Activated naive CD8-positive, alpha-beta T cell treated with anti-CD3 and anti-CD28 coated beads, Interleukin-2, amount 10 ng/mL, durations not matched to agents 7 days and 5 days (primary cell): ENCODE results near the gene ARHGAP23. TPM values are rescaled to one million over a fixed set of nuclear protein-coding genes. Genes with fewer than 3 reads are reported as not detected.

Experiments
- ATAC-seq: fragments of 150-1000 bp; cut with Tn5 transposase; one replicate; pipeline ENCODE4 v1.10.0; 2021; ENCODE audit warnings: low read depth, moderate library complexity
- POLR2A ChIA-PET: fragments of 350-600 bp; sonication (Branson Sonifier 250); formaldehyde crosslinking; loops from one replicate; lab custom pipeline; 2021; ENCODE audit warnings: antibody characterized with exemption; lab: Charles Lee
- DNase-seq: peaks from one replicate; pipeline ENCODE4 v3.0.0; 2021
- H3K27ac Mint-ChIP-seq: one replicate; pipeline ENCODE4 v1.8.0; 2022; ENCODE audit warnings: mild to moderate bottlenecking, mixed read lengths
- H3K27me3 Mint-ChIP-seq: one replicate; pipeline ENCODE4 v1.8.0; 2022; ENCODE audit warnings: mild to moderate bottlenecking, moderate library complexity, mixed read lengths
- H3K36me3 Mint-ChIP-seq: one replicate; pipeline ENCODE4 v1.8.0; 2021; ENCODE audit warnings: mild to moderate bottlenecking, mixed read lengths
- H3K4me1 Mint-ChIP-seq: one replicate; pipeline ENCODE4 v1.8.0; 2021; ENCODE audit warnings: mixed read lengths
- H3K4me3 Mint-ChIP-seq: one replicate; pipeline ENCODE4 v1.8.0; 2022; ENCODE audit warnings: mild to moderate bottlenecking, moderate library complexity, mixed read lengths
- H3K9me3 Mint-ChIP-seq: one replicate; pipeline ENCODE4 v1.8.0; 2021; ENCODE audit warnings: mixed read lengths
- total RNA-seq, 2 experiments: library from RNA; stranded (reverse); gene quantifications; one replicate each; pipeline ENCODE4 v1.2.3, GENCODE V29; 2021

ARHGAP23 gene
- total RNA-seq, 2 experiments from 2014 or later, result 0.11 to 0.25 TPM

GRCh38 chr17:38532451-38532850 lies 104.2 kb downstream of the ARHGAP23 start:
- H3K27me3 Mint-ChIP-seq, result peaks cover 17% of the 10 kb centered on the region
- H3K4me3 Mint-ChIP-seq, result no peak overlapping the region
- H3K27ac Mint-ChIP-seq, result no peak overlapping the region
- no peak for ATAC-seq
- H3K9me3 Mint-ChIP-seq, result no peaks in the 10 kb centered on the region
- no peaks in the 10 kb centered on the region for H3K36me3 Mint-ChIP-seq
- POLR2A ChIA-PET, result no interaction called here
- H3K4me1 Mint-ChIP-seq, result no peaks in the 10 kb centered on the region
- no peak for DNase-seq

- H3K27me3 Mint-ChIP-seq, result peaks cover 16% of the 10 kb centered on the region
Measured at GRCh38 chr17:38533241-38533640, 105.0 kb downstream of the ARHGAP23 start.

GRCh38 chr17:38533866-38534497 lies 105.7 kb downstream of the ARHGAP23 start:
- POLR2A ChIA-PET, result interaction anchor here (0.6 kb wide), 1 partner anchor 69 kb away, joined by 3 read pairs; no protein-coding TSS in a partner anchor
- DNase-seq (no peak), ATAC-seq (no peak)
- Mint-ChIP-seq H3K4me3 (no peak overlapping the region), H3K4me1 (no peaks in the 10 kb centered on the region), H3K27ac (no peak overlapping the region), H3K27me3 (peaks cover 12% of the 10 kb centered on the region), H3K9me3 (no peaks in the 10 kb centered on the region), H3K36me3 (no peaks in the 10 kb centered on the region)

More at GRCh38 chr17:38533241-38533640, 105.0 kb downstream of the ARHGAP23 start:
- POLR2A ChIA-PET, result no interaction called here
- no peak for DNase-seq
- H3K4me1 Mint-ChIP-seq, result no peaks in the 10 kb centered on the region
- no peak for ATAC-seq
- H3K9me3 Mint-ChIP-seq, result no peaks in the 10 kb centered on the region
- H3K4me3 Mint-ChIP-seq, result no peak overlapping the region
- H3K27ac Mint-ChIP-seq, result no peak overlapping the region
- H3K36me3 Mint-ChIP-seq, result no peaks in the 10 kb centered on the region

DNA sequence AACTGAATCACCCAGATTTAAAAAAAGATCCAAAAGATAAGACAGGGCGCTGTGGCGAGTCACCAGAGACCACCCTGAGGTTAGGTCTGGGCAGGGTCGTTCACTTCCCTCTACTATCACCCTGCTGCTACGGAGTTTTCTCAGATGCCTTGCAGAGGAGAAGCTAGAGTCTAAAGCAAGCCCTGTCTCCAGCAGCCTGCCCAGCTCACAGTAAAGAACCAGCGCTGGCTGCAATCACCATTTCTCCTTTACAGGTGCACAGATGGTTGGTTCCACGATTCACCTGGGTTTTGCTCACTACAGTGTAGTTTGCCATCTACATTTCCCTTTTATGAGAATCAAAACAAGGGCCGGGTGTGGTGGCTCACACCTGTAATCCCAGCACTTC lies 106.2 kb downstream of the ARHGAP23 start:
- Mint-ChIP-seq H3K27me3 (peaks cover 12% of the 10 kb centered on the region), H3K36me3 (no peaks in the 10 kb centered on the region), H3K4me1 (no peaks in the 10 kb centered on the region), H3K9me3 (no peaks in the 10 kb centered on the region), H3K27ac (no peak overlapping the region), H3K4me3 (no peak overlapping the region)
- no peak for DNase-seq
- no peak for ATAC-seq
- POLR2A ChIA-PET, result interaction anchor here (0.6 kb wide), 1 partner anchor 68 kb away, joined by 3 read pairs; no protein-coding TSS in a partner anchor

GRCh38 chr17:38535886-38536285 lies 107.6 kb downstream of the ARHGAP23 start:
- H3K4me1 Mint-ChIP-seq, result no peaks in the 10 kb centered on the region
- no peak overlapping the region for H3K27ac Mint-ChIP-seq
- ATAC-seq (no peak), DNase-seq (no peak)
- no peak overlapping the region for H3K4me3 Mint-ChIP-seq
- H3K36me3 Mint-ChIP-seq, result no peaks in the 10 kb centered on the region
- POLR2A ChIA-PET, result no interaction called here
- H3K27me3 Mint-ChIP-seq, result peaks cover 11% of the 10 kb centered on the region
- no peaks in the 10 kb centered on the region for H3K9me3 Mint-ChIP-seq

GRCh38 chr17:38536661-38537060 lies 108.4 kb downstream of the ARHGAP23 start:
- H3K4me3 Mint-ChIP-seq, result no peak overlapping the region
- H3K27ac Mint-ChIP-seq, result no peak overlapping the region
- no peak for ATAC-seq
- H3K9me3 Mint-ChIP-seq, result no peaks in the 10 kb centered on the region
- peaks cover 11% of the 10 kb centered on the region for H3K27me3 Mint-ChIP-seq
- no peaks in the 10 kb centered on the region for H3K36me3 Mint-ChIP-seq
- POLR2A ChIA-PET, result no interaction called here
- H3K4me1 Mint-ChIP-seq, result no peaks in the 10 kb centered on the region
- no peak for DNase-seq

DNA sequence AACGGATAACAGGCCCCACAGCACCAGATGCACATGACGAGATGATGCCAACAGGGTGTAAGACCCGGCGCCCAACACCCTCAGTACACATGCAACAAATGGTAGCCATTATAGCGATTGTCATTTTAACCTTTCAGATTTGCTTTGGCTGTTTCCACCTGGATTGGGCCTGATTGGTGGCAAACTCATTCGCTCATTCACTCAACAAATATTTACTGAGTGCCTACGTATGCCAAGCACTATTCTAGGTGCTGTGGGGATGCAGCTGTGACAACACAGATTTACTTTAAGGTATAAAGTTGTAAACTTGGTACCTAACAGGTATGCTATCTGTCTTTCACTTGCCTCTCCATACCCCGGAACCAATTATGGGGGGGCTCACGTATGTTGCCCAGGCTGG lies 110.6 kb downstream of the ARHGAP23 start:
- no peak for DNase-seq
- Mint-ChIP-seq H3K4me1 (no peaks in the 10 kb centered on the region), H3K36me3 (no peaks in the 10 kb centered on the region), H3K9me3 (no peaks in the 10 kb centered on the region), H3K4me3 (no peak overlapping the region), H3K27ac (no peak overlapping the region), H3K27me3 (peaks cover 11% of the 10 kb centered on the region)
- POLR2A ChIA-PET, result no interaction called here
- no peak for ATAC-seq

DNA sequence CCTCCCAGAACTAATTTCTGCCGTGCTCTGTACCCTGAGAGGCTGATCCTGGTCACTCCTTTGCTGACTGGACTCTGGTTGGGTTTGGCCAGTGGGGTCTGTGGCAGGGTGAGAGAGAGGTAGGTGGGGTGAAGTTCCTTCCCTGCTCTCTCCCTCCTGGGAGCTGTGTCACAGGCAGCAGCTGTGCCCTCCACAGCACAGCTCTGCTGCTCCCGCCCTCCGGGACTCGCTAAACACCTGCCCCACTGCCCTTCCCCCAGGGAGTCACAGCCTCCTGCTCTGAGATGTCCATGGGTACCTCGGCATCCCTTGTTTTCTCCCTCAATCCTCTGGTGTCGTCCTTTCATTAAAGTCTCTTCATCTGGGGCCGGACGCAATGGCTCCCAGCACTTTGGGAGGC lies 111.1 kb downstream of the ARHGAP23 start:
- Mint-ChIP-seq H3K36me3 (no peaks in the 10 kb centered on the region), H3K9me3 (no peaks in the 10 kb centered on the region), H3K4me1 (no peaks in the 10 kb centered on the region), H3K27ac (no peak overlapping the region), H3K27me3 (peaks cover 9% of the 10 kb centered on the region), H3K4me3 (no peak overlapping the region)
- no peak for DNase-seq
- no peak for ATAC-seq
- POLR2A ChIA-PET, result no interaction called here

- no peak for ATAC-seq
- POLR2A ChIA-PET, result no interaction called here
- DNase-seq, result no peak
- Mint-ChIP-seq H3K36me3 (no peaks in the 10 kb centered on the region), H3K27ac (no peak overlapping the region), H3K9me3 (no peaks in the 10 kb centered on the region), H3K4me3 (no peak overlapping the region), H3K27me3 (peaks cover 6% of the 10 kb centered on the region), H3K4me1 (no peaks in the 10 kb centered on the region)
Measured at GRCh38 chr17:38540514-38541045, 112.3 kb downstream of the ARHGAP23 start.

DNA sequence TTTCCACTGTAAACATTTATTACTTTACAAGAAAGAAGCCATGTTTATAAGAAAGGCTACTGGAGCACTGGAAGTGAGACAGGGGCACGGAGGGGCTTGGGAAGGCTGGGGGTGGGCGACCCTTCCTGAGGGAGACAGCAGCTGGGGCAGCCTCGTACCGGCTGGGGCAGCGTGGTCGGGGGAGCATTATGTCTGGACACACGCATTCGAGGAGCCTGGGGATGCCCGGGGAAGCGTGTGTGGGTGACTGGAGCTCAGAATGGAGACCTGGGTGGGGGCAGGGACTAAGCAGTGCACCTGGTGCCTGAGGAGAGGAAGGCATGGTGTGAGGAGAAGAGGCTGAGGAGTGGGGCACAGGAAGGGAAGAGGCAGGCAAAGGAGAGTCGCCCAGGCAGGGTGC lies 113.0 kb downstream of the ARHGAP23 start:
- ATAC-seq (no peak), DNase-seq (no peak)
- Mint-ChIP-seq H3K4me1 (no peaks in the 10 kb centered on the region), H3K27me3 (peaks cover 3% of the 10 kb centered on the region), H3K36me3 (no peaks in the 10 kb centered on the region), H3K9me3 (no peaks in the 10 kb centered on the region), H3K27ac (no peak overlapping the region), H3K4me3 (no peak overlapping the region)
- POLR2A ChIA-PET, result interaction anchor here (0.7 kb wide), 1 partner anchor 28 kb away, joined by 5 read pairs; no protein-coding TSS in a partner anchor

DNA sequence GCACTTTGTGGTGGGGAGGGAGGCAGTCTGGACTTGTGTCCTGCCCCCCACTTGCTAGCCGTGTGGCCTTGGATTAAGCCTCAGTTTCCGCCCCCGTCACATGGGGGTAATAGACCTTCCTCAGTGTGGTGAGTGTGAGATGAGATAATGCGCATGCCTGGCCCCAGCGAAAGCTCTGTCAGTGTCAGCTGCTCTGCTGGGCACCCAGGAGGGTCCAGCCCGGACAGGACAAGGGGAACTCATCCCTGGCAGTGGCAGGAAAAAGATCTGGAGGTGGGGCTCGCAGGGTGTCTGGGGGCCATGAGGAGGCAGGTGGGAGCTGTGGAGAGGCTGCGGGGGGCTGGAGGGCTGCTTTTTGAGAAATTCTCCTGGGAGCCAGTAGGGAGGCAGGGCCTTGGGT lies 114.0 kb downstream of the ARHGAP23 start:
- POLR2A ChIA-PET, result no interaction called here
- H3K36me3 Mint-ChIP-seq, result no peaks in the 10 kb centered on the region

DNA sequence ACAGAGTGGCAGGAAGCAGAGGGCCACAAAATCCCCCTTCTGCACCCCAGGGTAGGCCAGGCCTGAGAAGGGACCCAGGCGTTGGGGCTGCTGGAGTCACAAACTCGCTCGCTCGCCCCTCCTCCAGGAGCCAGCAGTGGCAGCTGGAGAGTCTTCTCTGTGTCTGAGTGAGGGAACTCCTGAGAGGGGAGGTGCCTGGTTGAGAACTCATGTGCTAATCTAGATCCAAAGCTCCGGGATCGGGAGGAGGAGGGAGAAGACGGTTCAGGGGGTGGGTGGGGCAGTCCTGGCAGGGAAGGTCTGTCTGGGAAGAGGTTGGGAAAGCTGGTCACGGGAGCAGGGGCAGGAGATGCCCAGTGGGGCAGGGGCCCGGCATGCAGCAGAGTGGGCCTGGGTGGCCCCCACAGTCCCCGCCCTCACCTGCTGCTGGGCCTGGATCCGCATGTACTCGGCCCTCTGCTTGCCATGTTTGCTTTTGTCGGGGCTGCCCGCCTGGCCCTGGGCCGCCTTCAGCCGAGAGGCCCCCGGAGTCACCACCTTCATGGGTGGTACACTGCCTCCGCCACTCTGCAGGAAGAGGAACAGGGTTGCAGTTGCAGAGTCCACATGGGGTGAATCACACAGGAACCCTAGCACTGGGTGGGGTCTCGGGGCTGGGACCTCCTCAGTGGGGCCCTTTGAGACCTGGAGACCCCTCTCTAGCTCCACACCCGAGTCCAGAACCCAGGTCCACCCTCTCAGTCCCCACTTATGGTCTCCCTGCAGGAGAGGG lies 115.3 kb downstream of the ARHGAP23 start:
- Mint-ChIP-seq H3K27ac (no peak overlapping the region), H3K4me3 (no peak overlapping the region), H3K4me1 (peaks cover 2% of the 10 kb centered on the region), H3K9me3 (no peaks in the 10 kb centered on the region), H3K36me3 (no peaks in the 10 kb centered on the region), H3K27me3 (peaks cover 2% of the 10 kb centered on the region)
- POLR2A ChIA-PET, result no interaction called here
- DNase-seq (no peak), ATAC-seq (no peak)

More for the DNA sequence above, 114.0 kb downstream of the ARHGAP23 start:
- Mint-ChIP-seq H3K27ac (no peak overlapping the region), H3K4me1 (no peaks in the 10 kb centered on the region), H3K4me3 (no peak overlapping the region), H3K9me3 (no peaks in the 10 kb centered on the region), H3K27me3 (peaks cover 2% of the 10 kb centered on the region)
- DNase-seq (no peak), ATAC-seq (no peak)

DNA sequence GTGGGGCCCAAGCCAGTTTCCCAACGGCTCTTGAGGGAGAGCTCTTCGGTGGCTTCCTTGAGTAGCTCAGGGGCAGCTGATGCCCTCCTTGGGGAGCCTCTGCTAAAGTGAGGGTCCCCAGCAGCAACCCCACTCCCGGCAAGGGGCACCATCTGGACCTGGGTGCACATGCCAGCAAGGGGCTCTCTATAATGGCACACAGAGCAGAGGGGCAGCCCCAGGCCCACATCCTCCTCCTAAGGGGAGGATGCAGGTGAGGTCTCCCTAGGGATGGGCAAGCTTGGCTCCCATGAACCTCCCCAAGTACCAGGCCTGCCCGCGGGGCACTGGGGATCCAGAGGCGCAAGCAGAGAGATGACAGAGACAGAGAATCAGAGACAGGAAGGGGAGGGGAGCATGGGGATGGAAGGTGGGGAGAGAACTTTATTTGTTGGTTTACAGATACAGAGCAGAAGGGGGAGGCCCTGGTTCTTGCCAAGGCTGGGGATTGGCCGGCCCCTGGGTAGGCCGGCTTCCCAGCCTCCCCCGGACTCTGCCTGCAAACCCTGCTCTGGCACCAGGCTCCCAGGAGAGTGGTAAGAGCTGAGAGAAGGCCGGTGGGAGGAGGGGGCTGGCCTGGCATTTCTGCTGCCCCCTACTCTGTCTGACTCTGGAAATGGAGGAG lies 116.0 kb downstream of the ARHGAP23 start:
- H3K36me3 Mint-ChIP-seq, result no peaks in the 10 kb centered on the region
- H3K9me3 Mint-ChIP-seq, result no peaks in the 10 kb centered on the region
- peaks cover 2% of the 10 kb centered on the region for H3K4me1 Mint-ChIP-seq
- peaks cover 2% of the 10 kb centered on the region for H3K27me3 Mint-ChIP-seq
- H3K27ac Mint-ChIP-seq, result no peak overlapping the region
- no peak overlapping the region for H3K4me3 Mint-ChIP-seq
- DNase-seq (no peak), ATAC-seq (no peak)
- POLR2A ChIA-PET, result no interaction called here
